HepG2 (cell line): ENCODE data around the gene CKM. TPM values are rescaled to one million over a fixed set of nuclear protein-coding genes. Genes with fewer than 3 reads are reported as not detected.

Source experiments
- ATAC-seq: fragments of 200-7000 bp; cut with Tn5 transposase; 3 replicates; pipeline ENCODE4 v1.9.1; 2020; ENCODE audit warnings: mild to moderate bottlenecking, moderate library complexity
- BruUV-seq: library from RNA; stranded (reverse); fragments of 400-500 nt; replicated peaks from 2 replicates; lab custom pipeline; 2021; lab: Mats Ljungman, UMichigan
- CTCF ChIA-PET: fragments of 300-600 bp; formaldehyde crosslinking; extraction: SDS; loops from one replicate; lab custom pipeline; 2021; ENCODE audit warnings: low total read pairs, inconsistent platforms, low intra/inter-chr PET ratio; lab: Yijun Ruan, JAX
- POLR2A ChIA-PET: fragments of 350-600 bp; sonication (Branson Sonifier 250); formaldehyde crosslinking; loops from one replicate; lab custom pipeline; 2020; ENCODE audit warnings: antibody characterized with exemption, inconsistent platforms; lab: Yijun Ruan, JAX
- DNase-seq: peaks from one replicate; pipeline ENCODE4 v3.0.0-alpha.2; 2015; ENCODE audit warnings: low spot score
- FAIRE-seq: peaks from 3 replicates; lab custom pipeline; 2011; peaks lifted over from hg19 to GRCh38; lab: Jason Lieb, UNC
- H2AFZ ChIP-seq: one replicate; pipeline ENCODE4 v1.6.1; 2011; ENCODE audit warnings: low read length, inconsistent platforms
- H3K27ac ChIP-seq: fragments of 300-600 bp; 3 replicates; pipeline ENCODE4 v1.8.0; 2011; ENCODE audit warnings: mixed run types, mild to moderate bottlenecking, mixed read lengths, low read length, inconsistent platforms; ENCODE audit not compliant: insufficient read depth; ENCODE audit errors: extremely low read length
- H3K27me3 ChIP-seq, 2 experiments: fragments of 200-600 bp in 1 of 2; 2 replicates in 1 of 2; 3 replicates in 1 of 2; pipeline versions ENCODE4 v1.6.0 to v1.8.0; 2011; ENCODE audit warnings: low read length in 2 of 2, mild to moderate bottlenecking in 2 of 2, moderate library complexity in 2 of 2, inconsistent platforms in 1 of 2; ENCODE audit not compliant: insufficient read depth in 2 of 2, control insufficient read depth in 1 of 2
- H3K36me3 ChIP-seq, 2 experiments: fragments of 200-600 bp in 1 of 2; replicated peaks in 1 of 2; 2 replicates in 1 of 2; 3 replicates in 1 of 2; pipeline versions ENCODE4 v1.5.1 to v1.8.0; 2011; ENCODE audit warnings: low read length in 2 of 2, inconsistent platforms in 1 of 2; ENCODE audit not compliant: insufficient read depth in 2 of 2, control insufficient read depth in 1 of 2
- H3K4me1 ChIP-seq: 2 replicates; pipeline ENCODE4 v1.5.1; 2012; ENCODE audit warnings: low read length, inconsistent platforms; ENCODE audit not compliant: insufficient read depth
- H3K4me2 ChIP-seq: 2 replicates; pipeline ENCODE4 v1.6.0; 2011; ENCODE audit warnings: low read depth, low read length, inconsistent platforms
- H3K4me3 ChIP-seq, 3 experiments: fragments of 200-600 bp in 1 of 3; sonication (generic), shearing (Covaris generic) in 1 of 3; replicated peaks in 1 of 3; 2 replicates each; pipeline ENCODE4 v1.5.1; 2011 to 2016; ENCODE audit warnings: low read length in 3 of 3, inconsistent platforms in 2 of 3, low read depth in 2 of 3, mild to moderate bottlenecking in 2 of 3, control low read depth in 1 of 3, mixed read lengths in 1 of 3; ENCODE audit not compliant: insufficient read depth in 1 of 3
- H3K79me2 ChIP-seq: one replicate; pipeline ENCODE4 v1.6.1; 2011; ENCODE audit warnings: low read length, inconsistent platforms; ENCODE audit not compliant: insufficient read depth
- H3K9ac ChIP-seq: 2 replicates; pipeline ENCODE4 v1.6.0; 2011; ENCODE audit warnings: mild to moderate bottlenecking, low read depth, low read length, inconsistent platforms; ENCODE audit not compliant: insufficient read depth
- H3K9me3 ChIP-seq: 2 replicates; pipeline ENCODE4 v1.5.1; 2012; ENCODE audit warnings: mild to moderate bottlenecking, low read length
- H4K20me1 ChIP-seq: 2 replicates; pipeline ENCODE4 v1.6.0; 2011; ENCODE audit warnings: inconsistent platforms, mild to moderate bottlenecking, low read length, moderate library complexity; ENCODE audit not compliant: insufficient read depth
- ATAD3A ChIP-seq: sonication (generic); formaldehyde crosslinking; IDR thresholded peaks from 2 replicates; pipeline ENCODE4 v1.4.0; 2020; ENCODE audit warnings: missing genetic modification reagents
- MBNL3 ChIP-seq: fragments of 250-450 bp; sonication (Bioruptor Pico); conservative IDR thresholded peaks from 2 replicates; pipeline ENCODE4 v1.8.0; 2022; ENCODE audit warnings: mild to moderate bottlenecking, inconsistent platforms
- ZBTB10 ChIP-seq: sonication (generic); formaldehyde crosslinking; IDR thresholded peaks from 2 replicates; pipeline ENCODE4 v1.4.0; 2020; ENCODE audit warnings: missing genetic modification reagents, borderline replicate concordance
- ZFP36 ChIP-seq: fragments of 150-350 bp; IDR thresholded peaks from 2 replicates; pipeline ENCODE4 v1.6.1; 2018; ENCODE audit warnings: borderline replicate concordance, low read length, low read depth; ENCODE audit not compliant: partially characterized antibody
- WGBS: methylation state at CpG from one replicate; pipeline ENCODE4 v1.1.6; 2017; ENCODE audit warnings: low lambda C conversion rate; 5-methylcytosine and 5-hydroxymethylcytosine counted together
- in situ Hi-C: cut with HindIII; loops from 2 replicates; pipeline ENCODE4 v1.10.0; 2017; ENCODE audit warnings: low pct_unique_long_range_greater_than_20kb; ENCODE audit not compliant: extremely low pct_ligation_motif_present
- intact Hi-C: fragments of 100-400 bp; cut with micrococcal nuclease; formaldehyde crosslinking; loops from one replicate; pipeline ENCODE4 v1.10.0; 2022; ENCODE audit not compliant: unreplicated experiment
- polyA plus RNA-seq, 8 experiments: library from polyadenylated mRNA; depleted of rRNA in 3 of 8; stranded (reverse) in 7 of 8; unstranded in 1 of 8; fragments of >200 nt; fragmentation: Illumina TruSeq in 4 of 8; extraction: Trizol in 4 of 8; gene quantifications; 2 replicates each; pipeline versions ENCODE4 v1.2.1 to v1.2.3, GENCODE V29; 2011 to 2016; ENCODE audit warnings: low read depth in 4 of 8, missing spikeins in 1 of 8, mixed read lengths in 1 of 8; ENCODE audit not compliant: insufficient read depth in 1 of 8
- total RNA-seq, 5 experiments: library from RNA; depleted of rRNA; stranded (reverse); fragments of >200 nt; fragmentation: Illumina TruSeq; extraction: Trizol; gene quantifications; 2 replicates each; pipeline ENCODE4 v1.2.3, GENCODE V29; 2016; ENCODE audit warnings: low read depth in 1 of 5
- TF ChIP-seq, protein P1 (sequence below): sonication (generic); formaldehyde crosslinking; IDR thresholded peaks from 2 replicates; pipeline ENCODE4 v1.5.1; 2020; ENCODE audit warnings: mild to moderate bottlenecking, missing genetic modification reagents

Gene CKM
- total and polyA plus RNA-seq, 2 of the 13 experiments (the other 11 are each of a cell fraction or from before 2014, with no cell fraction given): 0.54 to 0.80 TPM

DNA sequence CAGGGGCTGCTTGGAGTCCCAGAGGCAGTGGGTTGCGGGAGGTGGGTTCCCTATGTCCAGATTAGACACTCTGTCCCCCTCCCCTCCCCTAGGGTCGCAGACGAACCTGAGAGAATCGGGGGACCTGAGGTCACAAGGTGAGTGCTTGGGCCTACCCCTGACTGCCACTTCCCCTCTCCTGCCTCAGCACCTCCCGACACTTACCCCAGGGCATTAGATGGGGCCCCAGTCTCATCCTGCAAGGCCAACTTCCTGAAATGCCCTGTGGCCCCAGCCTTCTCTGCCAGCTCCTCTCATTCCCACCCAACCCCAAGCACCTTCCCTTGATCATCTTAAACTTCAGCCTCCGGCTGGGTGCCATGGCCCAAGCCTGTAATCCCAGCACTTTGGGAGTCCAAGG is 23.0 kb downstream of the CKM start:
- no peak for ATAC-seq
- Histone ChIP-seq H2AFZ (no peak overlapping the region), H3K36me3 (peaks cover 6 to 20% of the 10 kb centered on the region in 2 experiments; a peak in 4 of 5 replicates), H3K4me2 (no peak overlapping the region), H3K9me3 (no peaks in the 10 kb centered on the region), H3K9ac (no peak overlapping the region), H3K27me3 (no peaks in the 10 kb centered on the region), H4K20me1 (no peaks in the 10 kb centered on the region), H3K27ac (no peak overlapping the region), H3K4me3 (no peak overlapping the region), H3K4me1 (peaks cover 6% of the 10 kb centered on the region), H3K79me2 (no peaks in the 10 kb centered on the region)
- BruUV-seq: no TSS peak
- ChIA-PET POLR2A (no interaction called here), CTCF (no interaction called here)
- intact Hi-C loops (no loop called here), in situ Hi-C loops (no loop called here)
- WGBS: 100% methylated on average over 6 of the region's 6 CpGs
- FAIRE-seq: no peak
- no peak for DNase-seq
- TF ChIP-seq, protein P1, sequence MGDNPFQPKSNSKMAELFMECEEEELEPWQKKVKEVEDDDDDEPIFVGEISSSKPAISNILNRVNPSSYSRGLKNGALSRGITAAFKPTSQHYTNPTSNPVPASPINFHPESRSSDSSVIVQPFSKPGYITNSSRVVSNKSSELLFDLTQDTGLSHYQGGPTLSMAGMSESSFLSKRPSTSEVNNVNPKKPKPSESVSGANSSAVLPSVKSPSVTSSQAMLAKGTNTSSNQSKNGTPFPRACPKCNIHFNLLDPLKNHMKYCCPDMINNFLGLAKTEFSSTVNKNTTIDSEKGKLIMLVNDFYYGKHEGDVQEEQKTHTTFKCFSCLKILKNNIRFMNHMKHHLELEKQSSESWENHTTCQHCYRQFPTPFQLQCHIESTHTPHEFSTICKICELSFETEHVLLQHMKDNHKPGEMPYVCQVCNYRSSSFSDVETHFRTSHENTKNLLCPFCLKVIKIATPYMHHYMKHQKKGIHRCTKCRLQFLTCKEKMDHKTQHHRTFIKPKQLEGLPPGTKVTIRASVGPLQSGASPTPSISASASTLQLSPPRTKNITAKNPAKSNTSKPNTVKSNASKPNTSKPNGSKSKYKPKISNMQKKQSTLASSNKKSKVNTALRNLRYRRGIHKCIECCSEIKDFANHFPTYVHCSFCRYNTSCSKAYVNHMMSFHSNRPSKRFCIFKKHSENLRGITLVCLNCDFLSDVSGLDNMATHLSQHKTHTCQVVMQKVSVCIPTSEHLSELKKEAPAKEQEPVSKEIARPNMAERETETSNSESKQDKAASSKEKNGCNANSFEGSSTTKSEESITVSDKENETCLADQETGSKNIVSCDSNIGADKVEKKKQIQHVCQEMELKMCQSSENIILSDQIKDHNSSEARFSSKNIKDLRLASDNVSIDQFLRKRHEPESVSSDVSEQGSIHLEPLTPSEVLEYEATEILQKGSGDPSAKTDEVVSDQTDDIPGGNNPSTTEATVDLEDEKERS (CRISPR knock-in tag): no peak
- TF ChIP-seq ZBTB10 (CRISPR knock-in tag): no peak
- no peak for TF ChIP-seq ZFP36
- no peak for TF ChIP-seq MBNL3 (CRISPR knock-in tag)
- TF ChIP-seq ATAD3A (CRISPR knock-in tag): no peak
